Kidney epithelial cell (primary cell): ENCODE results near the gene POLR1A. TPM values are rescaled to one million over a fixed set of nuclear protein-coding genes. Genes with fewer than 3 reads are reported as not detected.

Source experiments
- DNase-seq: peaks from one replicate; pipeline ENCODE4 v3.0.0-alpha.2; 2010; ENCODE audit warnings: low read depth
- H3K27me3 ChIP-seq: 2 replicates; pipeline ENCODE4 v1.6.0; 2011; ENCODE audit warnings: low read length; ENCODE audit not compliant: control insufficient read depth, insufficient read depth
- H3K36me3 ChIP-seq: 2 replicates; pipeline ENCODE4 v1.5.1; 2011; ENCODE audit warnings: low read length; ENCODE audit not compliant: control insufficient read depth, insufficient read depth
- H3K4me3 ChIP-seq: 2 replicates; pipeline ENCODE4 v1.5.1; 2011; ENCODE audit warnings: low read depth, mild to moderate bottlenecking, control low read depth, low read length
- total RNA-seq: library from RNA; depleted of rRNA; stranded (reverse); fragments of >200 nt; gene quantifications from 2 replicates; pipeline ENCODE4 v1.2.3, GENCODE V29; 2015
- TF ChIP-seq, protein P1 (sequence below): IDR thresholded peaks from 2 replicates; pipeline ENCODE4 v1.5.1; 2011; ENCODE audit warnings: mild to moderate bottlenecking, moderate library complexity, low read length, control low read depth, inconsistent platforms; ENCODE audit not compliant: insufficient read depth, poor library complexity, severe bottlenecking

POLR1A gene
- total RNA-seq, 1 donor from 2014 or later, result 33.7 TPM

DNA sequence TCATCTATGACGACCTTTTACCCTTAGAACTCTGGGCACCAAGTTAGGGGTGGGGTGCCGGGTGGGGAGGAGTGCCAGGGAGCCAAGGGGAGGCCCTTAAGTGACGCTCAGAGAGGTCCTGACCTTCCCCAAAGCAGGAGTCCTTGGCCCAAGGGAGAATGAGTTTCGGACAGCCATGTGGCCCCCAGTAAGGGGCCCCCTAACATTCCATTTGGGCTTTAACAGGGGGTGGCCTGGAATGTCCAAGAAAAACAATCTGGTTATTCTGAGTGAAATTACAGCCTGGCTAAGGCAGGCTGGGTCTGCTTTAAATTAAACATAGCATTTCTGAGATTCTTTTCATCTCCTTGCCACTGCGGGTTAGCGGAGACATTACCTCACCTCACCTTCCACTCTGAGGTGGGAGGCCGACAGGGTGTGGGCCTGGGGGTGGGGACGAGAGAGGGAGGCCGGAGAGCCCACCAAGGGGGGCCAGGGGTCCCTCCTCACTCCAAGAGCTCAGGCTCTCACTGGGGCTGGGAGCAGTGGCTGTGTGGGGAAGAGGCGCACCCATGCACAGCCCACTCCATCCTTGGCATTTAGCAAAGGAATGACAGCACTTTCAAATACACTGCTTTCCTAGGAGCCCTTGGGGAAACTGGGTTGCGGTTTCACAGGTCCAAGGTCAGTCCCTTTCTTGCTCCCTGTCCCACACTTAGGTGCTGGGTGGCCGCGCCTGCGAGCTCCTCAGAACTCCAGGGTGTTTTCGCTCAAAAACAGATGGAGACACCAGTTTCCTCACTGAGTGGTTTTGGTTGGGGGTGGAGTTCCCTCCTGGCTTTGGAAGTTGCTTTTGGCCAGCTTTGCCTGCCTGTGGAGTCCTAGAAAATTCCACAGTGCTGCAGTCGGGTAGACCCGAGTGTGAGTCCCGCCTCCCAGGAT lies 107.4 kb downstream of the POLR1A start:
- Histone ChIP-seq H3K4me3 (no peak overlapping the region), H3K36me3 (no peaks in the 10 kb centered on the region), H3K27me3 (peaks cover 2% of the 10 kb centered on the region)
- TF ChIP-seq, protein P1, sequence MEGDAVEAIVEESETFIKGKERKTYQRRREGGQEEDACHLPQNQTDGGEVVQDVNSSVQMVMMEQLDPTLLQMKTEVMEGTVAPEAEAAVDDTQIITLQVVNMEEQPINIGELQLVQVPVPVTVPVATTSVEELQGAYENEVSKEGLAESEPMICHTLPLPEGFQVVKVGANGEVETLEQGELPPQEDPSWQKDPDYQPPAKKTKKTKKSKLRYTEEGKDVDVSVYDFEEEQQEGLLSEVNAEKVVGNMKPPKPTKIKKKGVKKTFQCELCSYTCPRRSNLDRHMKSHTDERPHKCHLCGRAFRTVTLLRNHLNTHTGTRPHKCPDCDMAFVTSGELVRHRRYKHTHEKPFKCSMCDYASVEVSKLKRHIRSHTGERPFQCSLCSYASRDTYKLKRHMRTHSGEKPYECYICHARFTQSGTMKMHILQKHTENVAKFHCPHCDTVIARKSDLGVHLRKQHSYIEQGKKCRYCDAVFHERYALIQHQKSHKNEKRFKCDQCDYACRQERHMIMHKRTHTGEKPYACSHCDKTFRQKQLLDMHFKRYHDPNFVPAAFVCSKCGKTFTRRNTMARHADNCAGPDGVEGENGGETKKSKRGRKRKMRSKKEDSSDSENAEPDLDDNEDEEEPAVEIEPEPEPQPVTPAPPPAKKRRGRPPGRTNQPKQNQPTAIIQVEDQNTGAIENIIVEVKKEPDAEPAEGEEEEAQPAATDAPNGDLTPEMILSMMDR, result no peak
- no peak for DNase-seq

DNA sequence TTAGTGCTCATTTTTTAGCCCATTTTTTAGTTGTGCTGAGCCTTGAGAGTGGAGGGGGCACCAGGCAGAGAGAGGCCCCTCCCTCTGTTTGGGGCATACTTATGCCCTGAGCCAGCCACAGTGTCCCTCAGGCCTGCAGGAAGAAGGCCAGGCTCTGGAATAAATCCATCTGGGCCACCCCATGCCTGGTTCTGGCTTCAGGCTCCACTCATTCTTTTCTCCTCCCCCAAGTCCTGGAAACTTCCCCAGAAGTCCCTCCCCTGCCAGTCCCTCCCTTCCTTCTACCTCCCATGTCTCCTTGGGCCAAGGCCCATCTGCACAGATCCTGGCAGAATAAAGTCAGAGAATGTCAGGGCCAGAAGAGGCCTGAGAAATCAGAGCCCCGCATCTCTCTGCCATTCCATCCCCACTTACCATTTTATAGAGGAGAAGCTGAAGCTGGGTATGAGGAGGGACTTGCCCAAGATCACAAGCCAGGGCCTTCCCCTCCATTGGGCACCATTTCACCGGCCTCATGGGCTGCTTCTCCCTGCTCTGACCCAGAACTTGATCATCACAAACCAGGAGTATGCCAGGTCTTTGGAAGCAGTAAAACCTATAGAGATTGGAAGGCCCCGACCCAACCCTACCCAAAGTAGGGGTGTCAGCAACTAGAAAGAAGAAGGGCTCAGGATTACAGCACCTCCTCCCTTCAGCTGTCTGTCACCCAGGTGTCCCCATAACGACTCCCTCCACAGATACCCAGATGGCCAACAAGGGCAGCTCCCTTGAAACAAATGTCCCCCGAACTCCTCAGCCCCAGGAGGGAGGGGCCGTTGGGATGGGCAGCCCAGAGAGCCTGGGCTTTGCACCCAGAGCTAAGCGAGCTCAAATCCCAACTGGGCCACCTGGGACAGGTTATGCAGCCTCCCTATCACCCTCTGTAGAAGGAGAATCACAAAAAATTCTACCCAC lies 108.4 kb downstream of the POLR1A start:
- TF ChIP-seq, protein P1, result no peak
- Histone ChIP-seq H3K4me3 (no peak overlapping the region), H3K27me3 (peaks cover 2% of the 10 kb centered on the region), H3K36me3 (no peaks in the 10 kb centered on the region)
- DNase-seq, result no peak

DNA sequence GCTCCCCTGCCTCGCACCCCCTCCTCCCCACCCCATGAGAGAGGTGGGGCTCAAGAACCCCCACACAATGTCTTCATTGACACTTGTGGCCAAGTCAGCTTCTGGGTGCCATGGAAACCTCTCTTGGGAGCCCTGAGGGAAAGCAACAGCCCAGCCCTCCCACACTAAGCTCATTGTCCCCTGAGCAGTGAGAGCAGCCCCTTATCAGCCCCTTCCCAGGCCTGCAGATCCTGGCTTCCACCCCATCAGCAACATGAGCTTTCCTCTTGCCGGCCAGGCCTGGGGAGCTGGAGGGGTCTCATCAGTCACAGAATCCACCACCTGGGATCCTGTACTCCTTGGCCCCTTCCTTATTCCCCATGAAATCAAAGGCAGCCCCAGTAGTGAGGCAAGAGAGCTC lies 109.1 kb downstream of the POLR1A start:
- TF ChIP-seq, protein P1, result no peak
- H3K4me3 ChIP-seq, result no peak overlapping the region
- H3K36me3 ChIP-seq, result no peaks in the 10 kb centered on the region
- no peak for DNase-seq
- H3K27me3 ChIP-seq, result peaks cover 2% of the 10 kb centered on the region

DNA sequence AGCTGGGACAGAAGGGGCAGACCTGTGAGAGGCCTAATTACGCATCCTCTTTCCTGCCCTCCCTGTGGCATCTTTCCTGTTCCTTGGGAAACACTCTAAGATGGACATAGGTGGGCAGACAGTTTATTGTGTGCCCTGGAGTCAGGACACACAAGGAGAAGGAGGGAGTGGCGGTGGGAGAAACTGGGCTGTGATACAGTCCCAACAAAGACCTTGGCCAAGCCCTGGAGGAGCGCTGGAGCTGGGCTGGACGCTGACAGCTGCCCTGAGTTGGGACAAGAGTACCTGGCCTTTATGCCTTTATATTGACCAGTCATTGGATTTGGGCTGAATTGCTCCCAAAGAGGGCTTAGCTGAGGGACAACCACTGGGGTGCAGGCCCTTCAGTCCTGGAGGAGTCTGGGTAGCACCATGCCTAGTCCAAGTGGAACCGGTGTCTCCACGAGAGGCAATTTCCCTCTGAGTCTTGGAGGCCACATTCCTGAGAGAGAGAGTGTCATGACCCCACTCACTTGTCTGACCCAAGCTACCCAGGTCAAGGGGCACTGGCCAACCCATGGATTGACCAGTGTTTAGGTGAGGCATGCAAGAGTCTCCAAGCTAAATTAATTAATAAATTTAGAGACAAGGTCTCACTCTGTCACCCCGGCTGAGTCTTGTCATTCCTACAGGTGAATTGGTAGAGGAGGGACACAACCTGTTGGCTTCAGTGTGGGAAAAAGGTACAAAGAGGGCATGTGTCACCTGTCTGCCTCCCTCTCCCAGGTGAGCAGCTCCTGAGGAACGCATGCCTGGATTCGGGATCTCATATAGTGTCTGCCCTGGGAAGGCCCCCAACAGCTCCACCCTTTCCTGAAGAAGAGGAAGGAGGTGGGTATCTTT lies 109.8 kb downstream of the POLR1A start:
- peaks cover 2% of the 10 kb centered on the region for H3K27me3 ChIP-seq
- no peaks in the 10 kb centered on the region for H3K36me3 ChIP-seq
- H3K4me3 ChIP-seq, result no peak overlapping the region
- no peak for DNase-seq
- TF ChIP-seq, protein P1, result no peak

DNA sequence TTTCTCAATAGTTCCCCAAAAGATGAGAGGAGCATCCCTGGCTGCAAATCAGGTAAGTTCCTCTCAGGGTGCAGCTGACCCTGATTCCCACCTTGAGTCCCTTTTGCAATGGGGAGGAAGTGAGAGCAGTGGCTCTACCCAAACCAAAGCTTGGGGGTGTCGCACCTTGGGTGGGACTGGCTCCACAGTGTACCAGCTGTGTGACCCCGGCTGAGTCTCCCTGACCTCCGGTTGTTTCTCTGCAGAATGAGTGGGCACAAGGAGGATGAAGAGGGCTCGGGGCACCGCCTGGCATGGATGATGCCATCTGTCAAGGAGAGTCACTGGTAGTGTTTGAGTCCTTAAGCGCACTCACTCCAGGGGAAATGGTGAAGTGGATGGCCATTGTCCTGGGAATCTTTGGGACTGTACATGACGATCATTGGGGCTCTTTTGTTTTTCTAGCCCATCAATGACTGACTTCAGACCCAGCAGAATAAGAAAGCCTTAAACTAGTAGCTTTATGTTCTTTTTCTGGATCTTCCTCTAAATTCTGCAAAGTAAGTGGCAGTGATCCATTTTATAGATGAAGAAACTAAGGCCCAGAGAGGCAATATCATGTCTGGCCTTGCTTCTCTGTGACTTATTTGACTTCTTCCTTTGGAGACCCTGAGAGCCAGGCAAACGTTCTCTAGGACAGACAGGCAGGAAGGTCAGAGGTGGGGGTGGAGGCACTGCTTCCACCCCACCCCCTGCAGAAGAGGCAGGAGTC lies 110.6 kb downstream of the POLR1A start:
- no peak for DNase-seq
- TF ChIP-seq, protein P1, result no peak
- Histone ChIP-seq H3K27me3 (peaks cover 2% of the 10 kb centered on the region), H3K4me3 (no peak overlapping the region), H3K36me3 (no peaks in the 10 kb centered on the region)
